HG03432 (cell line): ENCODE data around the gene AMH.
"Not testable (repeated sequence)": the region's sequence is repeated elsewhere in the genome, so short reads cannot be mapped to it uniquely, and the experiment has no call there.

Experiments
- ATAC-seq: cut with Tn5 transposase; IDR thresholded peaks from one replicate; pipeline ENCODE4 v1.9.1; 2021; ENCODE audit warnings: mild to moderate bottlenecking, moderate library complexity; ENCODE audit not compliant: unreplicated experiment

Gene AMH

DNA sequence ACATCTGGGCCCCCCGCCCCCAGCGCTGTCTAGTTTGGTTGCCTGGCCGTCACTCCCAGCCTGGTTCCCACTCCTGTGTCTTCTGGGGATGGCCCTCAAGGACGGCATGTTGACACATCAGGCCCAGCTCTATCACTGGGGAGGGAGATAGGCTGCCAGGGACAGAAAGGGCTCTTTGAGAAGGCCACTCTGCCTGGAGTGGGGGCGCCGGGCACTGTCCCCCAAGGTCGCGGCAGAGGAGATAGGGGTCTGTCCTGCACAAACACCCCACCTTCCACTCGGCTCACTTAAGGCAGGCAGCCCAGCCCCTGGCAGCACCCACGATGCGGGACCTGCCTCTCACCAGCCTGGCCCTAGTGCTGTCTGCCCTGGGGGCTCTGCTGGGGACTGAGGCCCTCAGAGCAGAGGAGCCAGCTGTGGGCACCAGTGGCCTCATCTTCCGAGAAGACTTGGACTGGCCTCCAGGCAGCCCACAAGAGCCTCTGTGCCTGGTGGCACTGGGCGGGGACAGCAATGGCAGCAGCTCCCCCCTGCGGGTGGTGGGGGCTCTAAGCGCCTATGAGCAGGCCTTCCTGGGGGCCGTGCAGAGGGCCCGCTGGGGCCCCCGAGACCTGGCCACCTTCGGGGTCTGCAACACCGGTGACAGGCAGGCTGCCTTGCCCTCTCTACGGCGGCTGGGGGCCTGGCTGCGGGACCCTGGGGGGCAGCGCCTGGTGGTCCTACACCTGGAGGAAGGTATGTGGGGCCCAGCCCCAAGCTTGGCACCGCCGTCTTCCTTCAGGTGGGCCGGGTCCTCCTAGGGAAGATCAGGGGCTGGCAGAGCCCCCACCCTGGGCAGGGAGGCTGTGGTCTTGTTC is at the start of gene AMH:
Gene AMH, plus strand, starts transcription at position 314 of the 857 bp plus-strand sequence. Its CDS starts 10 bp downstream, at position 324.
- ATAC-seq = no peak

DNA sequence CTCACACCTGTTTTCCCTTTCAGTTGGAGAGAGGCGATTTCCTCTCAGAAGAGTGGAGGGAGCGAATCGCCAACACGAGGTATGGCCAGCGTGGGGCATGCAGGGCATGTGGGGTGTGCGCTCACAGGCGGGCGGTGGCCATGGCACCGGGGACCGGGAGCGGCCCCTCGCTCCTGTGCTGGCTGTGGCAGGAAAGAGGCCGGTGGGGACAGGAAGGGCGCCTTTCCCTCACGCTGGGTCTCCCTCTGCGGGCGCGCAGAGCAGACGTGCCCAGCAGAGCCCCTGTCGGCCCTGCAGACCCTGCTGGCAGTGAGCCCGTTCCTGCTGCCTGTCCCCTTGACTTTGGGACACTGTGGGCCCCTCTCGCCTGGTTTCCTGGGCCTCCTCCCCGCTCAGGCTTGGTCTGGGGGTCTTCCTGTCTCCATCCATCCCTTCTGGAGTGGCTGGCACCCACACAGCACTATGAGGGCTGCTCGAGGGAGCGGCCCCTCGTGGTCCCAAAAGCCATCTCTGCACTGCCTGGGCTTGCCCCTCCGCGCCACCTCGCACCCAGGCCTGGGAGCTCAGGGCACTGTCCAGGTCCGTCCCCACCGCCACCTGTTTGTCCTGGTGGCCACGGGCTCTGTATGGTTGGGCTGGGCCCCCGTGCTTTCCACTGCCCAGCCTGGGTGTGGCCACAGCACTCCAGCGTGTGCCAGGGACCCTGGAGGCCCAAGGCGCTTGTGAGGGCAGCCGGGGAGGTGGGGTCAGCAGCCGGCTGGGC is 49.1 kb upstream of the AMH start:
- no peak for ATAC-seq

DNA sequence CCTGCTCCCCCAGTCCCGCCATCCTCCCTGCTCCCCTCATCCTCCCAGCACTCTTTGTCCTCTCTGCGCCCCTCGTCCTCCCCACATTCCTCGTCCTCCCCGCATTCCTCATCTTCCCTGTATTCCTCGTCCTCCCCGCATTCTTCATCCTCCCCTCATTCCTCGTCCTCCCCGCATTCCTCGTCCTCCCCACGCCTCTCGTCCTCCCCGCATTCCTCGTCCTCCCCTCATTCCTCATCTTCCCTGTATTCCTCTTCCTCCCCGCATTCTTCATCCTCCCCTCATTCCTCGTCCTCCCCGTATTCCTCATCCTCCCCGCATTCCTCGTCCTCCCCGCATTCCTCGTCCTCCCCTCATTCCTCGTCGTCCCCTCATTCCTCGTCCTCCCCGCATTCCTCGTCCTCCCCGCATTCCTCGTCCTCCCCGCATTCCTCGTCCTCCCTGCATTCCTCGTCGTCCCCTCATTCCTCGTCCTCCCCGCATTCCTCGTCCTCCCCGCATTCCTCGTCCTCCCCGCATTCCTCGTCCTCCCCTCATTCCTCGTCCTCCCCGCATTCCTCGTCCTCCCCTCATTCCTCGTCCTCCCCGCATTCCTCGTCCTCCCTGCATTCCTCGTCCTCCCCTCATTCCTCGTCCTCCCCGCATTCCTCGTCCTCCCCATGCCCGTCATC is 48.4 kb upstream of the AMH start:
- not testable (repeated sequence) for ATAC-seq

DNA sequence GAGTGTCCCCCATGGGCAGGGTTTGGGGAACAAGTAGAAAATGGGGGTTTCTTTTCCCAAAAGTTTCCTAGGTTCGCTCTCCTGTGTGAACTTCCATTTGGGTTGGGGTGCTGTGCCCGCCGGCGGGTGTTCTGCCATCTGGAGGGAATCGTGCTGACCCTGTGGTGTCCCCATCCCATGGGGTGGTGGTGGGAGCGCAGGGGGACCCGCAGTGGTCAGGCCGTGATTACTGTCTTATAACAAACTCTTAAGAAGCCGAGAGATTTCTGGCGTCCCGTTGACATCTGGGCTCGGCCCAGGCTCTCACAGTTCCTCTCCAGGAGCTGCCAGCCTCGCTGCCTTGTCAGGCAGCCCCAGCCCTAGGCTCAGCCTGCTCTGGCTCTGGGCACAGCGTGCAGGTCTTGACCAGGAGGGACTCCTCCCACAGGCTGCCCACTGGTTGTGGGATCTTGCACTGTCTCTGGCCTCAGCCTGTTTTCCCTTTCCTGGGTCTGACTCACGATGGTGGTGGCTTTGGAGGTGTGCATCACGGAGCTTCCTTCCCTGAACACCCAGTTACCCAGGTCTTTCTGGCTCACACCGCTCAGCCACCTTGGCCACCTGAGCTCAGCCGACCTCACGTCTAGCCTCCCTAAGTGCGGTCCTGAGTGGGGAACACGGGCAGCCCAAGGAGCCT is 47.5 kb upstream of the AMH start:
- no peak for ATAC-seq

DNA sequence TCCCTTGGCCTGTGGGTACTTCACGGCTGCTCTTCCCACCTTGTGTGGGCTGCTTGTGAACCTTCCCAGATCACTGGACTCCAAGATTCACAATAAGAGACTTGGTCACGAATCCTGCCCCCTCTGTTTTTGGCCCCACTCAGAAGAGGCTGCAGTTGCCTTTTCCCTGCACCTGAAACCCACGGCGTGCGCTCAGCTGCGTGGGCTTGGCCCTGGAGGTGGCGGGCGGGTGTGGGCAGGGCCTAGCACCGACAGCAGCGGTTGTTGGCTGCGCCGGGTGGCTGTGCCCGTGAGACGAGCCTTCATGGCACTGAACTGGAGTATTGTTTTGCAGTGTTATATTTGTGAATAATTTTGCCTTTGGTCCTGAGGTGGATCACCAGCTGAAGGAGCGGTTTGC is 46.8 kb upstream of the AMH start:
- no peak for ATAC-seq

DNA sequence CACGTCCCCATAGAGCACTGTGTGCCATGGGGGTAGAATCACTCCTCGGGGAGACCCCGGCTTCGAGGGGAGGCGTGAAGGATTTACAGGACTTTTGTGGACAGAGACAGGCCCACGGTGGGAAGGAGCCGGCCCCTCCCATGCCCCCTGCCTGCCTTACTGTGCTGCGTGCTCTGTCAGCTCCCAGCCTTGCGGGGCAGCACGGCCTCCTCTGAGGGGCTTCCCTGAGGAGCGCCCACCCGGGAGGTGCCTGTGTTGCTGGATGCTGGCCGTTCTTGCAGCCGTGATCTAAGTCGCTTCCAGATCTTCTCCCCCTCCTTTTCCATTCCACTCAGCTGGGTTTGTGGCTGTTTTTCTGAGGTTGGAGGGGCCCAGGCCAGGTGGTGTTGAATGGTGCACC is 42.1 kb upstream of the AMH start:
- ATAC-seq = no peak

DNA sequence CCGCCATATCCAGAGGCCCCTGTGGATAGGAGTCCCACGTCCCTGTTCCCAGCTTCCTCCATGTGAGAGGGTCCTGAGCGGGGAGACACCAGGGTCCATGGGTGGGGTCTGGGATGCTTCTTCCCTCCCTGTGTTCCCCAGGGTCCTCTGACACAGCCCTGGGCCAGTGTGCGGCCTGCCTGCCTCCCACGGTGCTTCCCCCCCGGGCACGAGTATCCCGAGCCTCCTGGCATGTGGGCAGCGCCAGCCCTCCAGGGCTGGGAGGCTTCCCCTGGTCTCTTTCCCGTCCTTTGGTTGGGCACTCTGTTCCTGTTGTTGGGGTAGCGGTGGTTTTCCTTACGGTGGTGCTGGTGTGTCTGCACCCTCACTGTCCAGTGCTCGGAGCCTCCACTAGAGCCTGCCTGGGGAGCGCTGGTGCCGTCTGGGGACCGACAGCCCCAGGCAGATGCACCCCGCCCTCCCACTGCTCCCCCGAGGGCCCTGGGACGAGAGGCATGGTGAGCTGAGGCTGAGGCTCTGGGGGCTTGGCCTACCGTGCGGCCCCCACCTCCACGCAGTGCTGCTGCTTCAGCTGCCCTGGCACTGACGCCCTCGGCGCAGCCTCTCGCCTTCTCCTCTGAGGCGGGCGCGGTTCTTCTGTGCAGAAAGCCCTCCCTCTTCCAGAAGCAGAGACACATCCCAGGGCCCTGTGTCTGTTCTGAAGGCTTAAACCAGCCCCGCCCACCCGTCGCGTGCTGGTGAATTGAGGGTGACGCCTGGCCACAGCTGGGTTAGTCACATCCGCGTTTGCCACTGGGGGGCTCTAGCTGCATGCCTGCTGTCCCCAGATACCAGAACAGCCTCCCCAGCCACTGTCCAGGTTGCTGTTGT is 40.9 kb upstream of the AMH start:
- no peak for ATAC-seq

DNA sequence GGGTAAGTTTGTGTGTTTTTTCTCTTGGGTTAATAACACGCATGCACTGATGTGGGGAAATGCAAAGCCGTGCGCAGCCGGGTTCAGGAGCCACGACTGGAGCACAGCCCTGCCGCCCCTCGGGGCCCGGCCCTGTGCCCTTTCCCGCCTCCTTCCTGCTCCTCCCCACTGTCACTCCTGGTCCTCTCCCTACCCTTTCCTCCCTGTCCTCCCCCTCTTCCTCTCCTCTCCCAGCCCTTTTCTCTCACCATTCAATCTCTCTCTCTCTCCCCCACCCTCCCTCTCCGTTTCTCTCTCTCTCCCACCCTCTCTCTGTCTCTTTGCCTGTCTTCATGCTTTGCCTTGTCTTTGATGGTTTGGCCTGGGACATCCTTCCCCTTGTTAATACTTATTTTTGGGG is 40.1 kb upstream of the AMH start:
- ATAC-seq = no peak

DNA sequence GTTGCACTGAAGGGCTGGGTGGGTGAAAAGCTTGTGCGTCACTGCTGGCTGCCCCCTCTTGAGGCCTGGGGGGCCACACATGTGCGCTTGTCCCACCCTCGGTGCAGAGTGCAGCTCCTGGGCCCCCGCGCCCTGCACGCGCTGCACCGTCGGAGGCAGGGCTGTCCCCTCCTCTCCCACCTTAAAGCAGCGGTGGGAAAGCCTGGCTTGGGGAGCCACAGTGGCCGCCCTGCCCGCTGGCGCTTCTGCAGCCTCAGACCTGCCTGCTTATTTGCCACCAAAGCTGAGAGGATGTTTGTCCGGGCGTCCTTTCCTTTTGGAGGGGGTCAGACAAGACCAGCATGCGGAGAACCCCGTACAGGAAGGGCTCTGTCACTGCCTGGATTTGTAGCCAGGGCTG is 39.7 kb upstream of the AMH start:
- ATAC-seq = no peak

DNA sequence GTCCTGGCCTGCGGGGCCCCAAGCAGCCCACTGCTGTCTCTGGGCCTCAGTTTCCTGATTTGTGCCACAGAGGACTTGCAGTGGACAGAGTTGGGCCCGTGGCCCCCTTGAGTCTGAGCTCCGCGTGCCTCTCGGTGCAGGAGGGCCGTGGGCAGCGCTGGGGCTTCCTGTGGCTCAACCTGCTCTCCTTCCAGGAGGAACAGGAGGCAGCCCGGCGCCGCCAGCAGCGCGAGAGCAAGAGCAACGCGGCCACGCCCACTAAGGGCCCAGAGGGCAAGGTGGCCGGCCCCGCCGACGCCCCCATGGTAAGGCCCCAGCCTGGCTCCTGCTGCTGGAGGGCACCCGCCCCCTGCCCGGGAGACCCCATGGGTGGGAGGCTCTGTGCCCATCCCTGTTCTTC is 38.9 kb upstream of the AMH start:
- ATAC-seq = no peak

DNA sequence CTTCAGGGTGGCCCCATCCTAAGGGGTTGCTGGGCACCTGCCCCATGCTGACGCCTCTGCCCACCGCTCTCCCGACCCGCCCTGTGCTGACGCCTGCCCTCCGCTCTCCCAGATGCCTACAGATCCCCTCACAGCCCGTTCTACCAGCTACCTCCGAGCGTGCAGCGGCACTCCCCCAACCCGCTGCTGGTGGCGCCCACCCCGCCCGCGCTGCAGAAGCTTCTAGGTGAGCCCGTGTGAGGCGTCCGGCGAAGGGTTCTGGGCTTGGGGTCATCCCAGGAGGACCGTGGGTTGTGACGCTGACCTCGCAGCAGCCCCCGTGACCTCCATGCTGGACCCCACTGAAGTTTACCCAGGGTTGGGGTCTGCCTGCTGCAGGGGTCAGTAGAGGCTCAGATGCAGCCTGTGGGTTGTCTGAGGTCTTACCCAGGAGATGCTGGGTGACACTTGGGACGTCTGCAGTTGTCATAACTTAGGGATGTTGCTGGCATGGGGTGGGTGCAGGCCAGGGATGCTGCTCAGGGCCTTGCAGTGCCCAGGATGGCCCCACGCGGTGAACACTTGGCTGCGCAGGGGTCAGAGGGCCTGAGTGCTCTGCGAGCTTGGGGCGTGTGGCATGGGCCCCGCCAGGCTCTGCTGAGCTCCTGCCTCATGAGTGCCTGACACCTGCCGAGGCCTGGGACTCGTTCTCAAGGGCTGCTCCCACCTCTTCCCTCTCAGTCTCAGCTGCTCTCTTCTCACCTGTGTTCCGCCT is 38.0 kb upstream of the AMH start:
- no peak for ATAC-seq

DNA sequence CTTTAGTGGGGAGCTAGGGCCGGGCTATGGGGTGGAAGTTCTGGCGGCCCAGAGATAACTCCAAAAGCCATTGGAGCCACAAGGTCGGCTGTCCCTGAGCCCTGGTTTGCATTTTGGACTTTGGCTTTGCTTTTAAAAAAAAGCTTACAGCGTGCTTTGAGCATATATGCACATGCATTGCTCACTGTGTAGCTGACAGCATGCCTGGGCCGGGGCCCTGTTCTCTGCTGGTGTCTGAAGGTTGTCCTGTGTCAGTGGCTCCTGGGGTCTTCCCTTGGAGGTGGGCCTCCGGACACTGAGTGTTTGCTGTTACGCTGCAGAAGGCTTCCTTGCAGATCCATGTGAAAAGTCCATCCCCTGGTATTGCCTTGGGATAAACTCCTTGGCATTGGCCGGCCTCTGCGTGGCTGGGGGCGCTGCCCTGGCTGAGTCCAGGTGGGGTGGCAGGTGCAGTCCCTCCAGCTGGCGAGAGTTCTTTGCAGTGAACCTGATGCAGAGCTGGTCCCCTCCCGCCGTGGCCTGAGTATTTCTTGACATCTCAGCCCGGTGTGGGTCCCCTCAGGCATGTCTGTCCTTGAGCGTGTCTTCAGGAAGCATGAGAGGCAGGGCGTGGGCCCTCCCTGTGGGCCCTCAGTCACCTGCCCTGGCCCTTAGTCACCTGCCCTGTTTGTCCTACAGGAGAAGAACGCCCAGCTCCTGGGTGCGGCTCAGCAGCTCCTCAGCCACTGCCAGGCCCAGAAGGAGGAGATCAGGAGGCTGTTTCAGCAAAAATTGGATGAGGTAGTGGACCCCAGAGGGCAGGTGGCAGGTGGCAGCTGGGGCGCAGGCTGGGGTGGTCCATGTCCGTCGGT is 36.0 kb upstream of the AMH start:
- no peak for ATAC-seq

DNA sequence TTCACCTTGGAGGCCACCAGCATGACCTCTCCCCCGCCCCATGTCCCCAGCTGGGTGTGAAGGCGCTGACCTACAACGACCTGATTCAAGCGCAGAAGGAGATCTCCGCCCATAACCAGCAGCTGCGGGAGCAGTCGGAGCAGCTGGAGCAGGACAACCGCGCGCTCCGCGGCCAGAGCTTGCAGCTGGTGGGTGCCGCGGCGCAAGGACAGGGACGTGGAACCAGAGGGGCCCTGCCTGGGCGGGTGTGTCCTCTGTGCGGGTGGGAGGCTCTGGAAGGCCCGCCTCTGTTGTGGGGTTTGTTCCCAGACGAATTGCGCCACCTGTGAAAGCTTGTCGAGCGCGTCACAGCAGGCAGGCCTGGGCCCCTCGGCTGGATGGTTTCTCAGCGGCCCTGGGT is 35.3 kb upstream of the AMH start:
- ATAC-seq = no peak

DNA sequence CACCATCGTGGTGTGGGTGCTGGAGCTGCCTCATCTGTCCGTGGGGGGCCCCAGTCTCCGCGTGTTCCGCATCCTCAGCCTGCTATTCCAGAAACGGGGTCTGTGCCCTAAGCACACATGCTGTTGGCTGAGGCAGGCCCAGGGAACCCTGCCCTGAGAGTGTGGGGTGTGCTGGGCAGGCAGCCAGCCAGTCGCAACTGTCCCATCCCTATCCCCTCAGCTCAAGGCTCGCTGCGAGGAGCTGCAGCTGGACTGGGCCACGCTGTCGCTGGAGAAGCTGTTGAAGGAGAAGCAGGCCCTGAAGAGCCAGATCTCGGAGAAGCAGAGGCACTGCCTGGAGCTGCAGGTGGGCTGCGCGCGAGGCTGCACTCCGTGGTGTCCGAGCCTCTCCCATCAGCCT is 34.9 kb upstream of the AMH start:
- no peak for ATAC-seq

DNA sequence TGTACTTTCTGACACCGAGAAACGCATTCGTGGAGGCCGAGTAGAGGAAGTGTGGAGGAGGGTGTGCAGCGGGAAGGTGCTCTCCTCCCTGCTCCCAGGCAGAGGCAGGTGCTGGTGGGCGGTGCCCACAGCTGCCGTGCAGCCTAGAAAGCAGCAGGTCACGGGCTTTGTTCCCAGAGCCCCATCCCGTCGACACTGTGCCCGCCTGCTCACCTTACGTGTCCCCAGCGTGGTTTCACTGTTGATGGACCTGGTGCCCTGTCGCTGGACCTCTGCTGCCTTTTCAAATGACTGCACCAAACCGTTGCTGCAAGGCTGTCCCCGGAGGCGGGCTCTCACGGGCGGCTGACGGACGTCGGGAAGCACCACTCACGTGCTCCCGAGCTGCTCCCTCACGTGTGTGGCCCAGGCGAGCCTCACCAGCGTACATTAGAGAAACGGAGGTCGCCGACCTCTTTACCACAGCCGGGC is 33.8 kb upstream of the AMH start:
- ATAC-seq = no peak

DNA sequence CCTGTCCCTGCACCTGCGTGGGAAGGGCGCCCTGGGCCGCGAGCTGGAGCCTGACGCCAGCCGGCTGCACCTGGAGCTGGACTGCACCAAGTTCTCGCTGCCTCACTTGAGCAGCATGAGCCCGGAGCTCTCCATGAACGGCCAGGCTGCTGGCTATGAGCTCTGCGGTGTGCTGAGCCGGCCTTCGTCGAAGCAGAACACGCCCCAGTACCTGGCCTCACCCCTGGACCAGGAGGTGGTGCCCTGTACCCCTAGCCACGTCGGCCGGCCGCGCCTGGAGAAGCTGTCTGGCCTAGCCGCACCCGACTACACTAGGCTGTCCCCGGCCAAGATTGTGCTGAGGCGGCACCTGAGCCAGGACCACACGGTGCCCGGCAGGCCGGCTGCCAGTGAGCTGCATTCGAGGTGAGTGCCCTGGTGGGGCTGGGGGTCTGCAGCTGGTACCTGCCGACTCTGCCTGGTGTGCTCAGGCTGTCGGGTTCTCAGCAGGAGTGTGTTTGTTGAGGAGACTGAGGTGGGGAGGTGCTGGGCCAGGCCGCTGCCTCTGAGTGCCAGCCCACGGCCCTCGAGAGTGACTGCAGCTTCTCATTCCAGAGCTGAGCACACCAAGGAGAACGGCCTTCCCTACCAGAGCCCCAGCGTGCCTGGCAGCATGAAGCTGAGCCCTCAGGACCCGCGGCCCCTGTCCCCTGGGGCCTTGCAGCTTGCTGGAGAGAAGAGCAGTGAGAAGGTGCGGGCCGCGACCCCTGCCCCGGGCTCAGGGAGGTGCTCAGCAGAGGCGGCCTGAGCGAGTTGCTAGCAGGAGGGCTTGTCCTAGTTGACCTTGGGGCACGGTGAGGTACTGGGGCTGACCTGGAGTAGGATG is 32.5 kb upstream of the AMH start:
- ATAC-seq = no peak

DNA sequence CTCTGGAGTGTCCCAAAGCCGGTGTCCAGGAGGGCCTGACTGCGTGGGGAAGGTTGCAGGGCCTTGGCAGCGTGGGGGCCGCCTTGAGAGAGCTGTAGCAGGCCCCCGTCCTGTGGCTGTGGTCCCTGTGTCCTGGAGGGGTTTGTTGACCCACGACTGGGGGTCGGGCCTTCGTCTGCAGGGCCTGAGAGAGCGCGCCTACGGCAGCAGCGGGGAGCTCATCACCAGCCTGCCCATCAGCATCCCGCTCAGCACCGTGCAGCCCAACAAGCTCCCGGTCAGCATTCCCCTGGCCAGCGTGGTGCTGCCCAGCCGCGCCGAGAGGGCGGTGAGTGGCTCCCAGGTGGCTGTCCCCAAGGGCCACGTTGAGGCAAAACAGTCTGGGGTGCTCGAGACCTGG is 31.5 kb upstream of the AMH start:
- no peak for ATAC-seq

DNA sequence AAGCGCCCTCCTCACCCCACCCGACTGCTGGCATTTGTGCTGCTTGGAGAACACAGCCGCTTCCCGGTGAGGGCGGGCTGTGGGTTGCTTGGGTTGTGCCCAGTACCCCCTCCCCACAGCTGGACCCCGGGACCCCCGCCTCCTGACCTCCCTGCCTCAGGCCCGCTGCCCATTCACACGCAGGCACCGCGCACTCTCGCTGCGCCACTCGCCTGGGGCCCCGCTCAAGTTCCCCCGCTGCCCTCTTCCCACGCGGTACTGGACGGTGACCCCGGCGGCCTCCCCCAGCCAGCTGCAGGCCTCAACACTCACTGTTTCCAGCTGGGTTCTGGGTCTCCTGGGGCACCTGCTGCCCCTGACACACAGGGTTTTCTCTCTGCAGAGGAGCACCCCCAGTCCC is 29.4 kb upstream of the AMH start:
- no peak for ATAC-seq
